Activated CD4-positive, alpha-beta T cell treated with anti-CD3 and anti-CD28 coated beads, Interleukin-2, amount 10 ng/mL, durations not matched to agents 7 days and 5 days (primary cell): ENCODE data around the gene SEL1L. TPM values are rescaled to one million over a fixed set of nuclear protein-coding genes. Genes with fewer than 3 reads are reported as not detected.
"Not testable (repeated sequence)": the region's sequence is repeated elsewhere in the genome, so short reads cannot be mapped to it uniquely, and the experiment has no call there.

ENCODE experiments used
- CTCF ChIA-PET: fragments of 350-600 bp; sonication (Branson Sonifier 250); formaldehyde crosslinking; loops from one replicate; lab custom pipeline; 2021; ENCODE audit warnings: antibody characterized with exemption; lab: Charles Lee
- POLR2A ChIA-PET: fragments of 350-600 bp; sonication (Branson Sonifier 250); formaldehyde crosslinking; loops from one replicate; lab custom pipeline; 2021; ENCODE audit warnings: antibody characterized with exemption; lab: Charles Lee
- DNase-seq: peaks from one replicate; pipeline ENCODE4 v3.0.0-alpha.2; 2020
- H3K27ac Mint-ChIP-seq: one replicate; pipeline ENCODE4 v1.8.0; 2021; ENCODE audit warnings: mild to moderate bottlenecking, moderate library complexity, mixed read lengths
- H3K27me3 Mint-ChIP-seq: one replicate; pipeline ENCODE4 v1.8.0; 2021; ENCODE audit warnings: mixed read lengths
- H3K36me3 Mint-ChIP-seq: one replicate; pipeline ENCODE4 v1.8.0; 2021; ENCODE audit warnings: low read depth, mixed read lengths
- H3K4me1 Mint-ChIP-seq: one replicate; pipeline ENCODE4 v1.8.0; 2021; ENCODE audit warnings: mixed read lengths
- H3K4me3 Mint-ChIP-seq: one replicate; pipeline ENCODE4 v1.8.0; 2021; ENCODE audit warnings: mild to moderate bottlenecking, moderate library complexity, mixed read lengths
- H3K9me3 Mint-ChIP-seq: one replicate; pipeline ENCODE4 v1.8.0; 2021; ENCODE audit warnings: mixed read lengths
- total RNA-seq, 2 experiments: library from RNA; stranded (reverse); gene quantifications; one replicate each; pipeline ENCODE4 v1.2.3, GENCODE V29; 2021

The SEL1L gene
- total RNA-seq, 2 experiments from 2014 or later = 52.3 to 60.8 TPM

DNA sequence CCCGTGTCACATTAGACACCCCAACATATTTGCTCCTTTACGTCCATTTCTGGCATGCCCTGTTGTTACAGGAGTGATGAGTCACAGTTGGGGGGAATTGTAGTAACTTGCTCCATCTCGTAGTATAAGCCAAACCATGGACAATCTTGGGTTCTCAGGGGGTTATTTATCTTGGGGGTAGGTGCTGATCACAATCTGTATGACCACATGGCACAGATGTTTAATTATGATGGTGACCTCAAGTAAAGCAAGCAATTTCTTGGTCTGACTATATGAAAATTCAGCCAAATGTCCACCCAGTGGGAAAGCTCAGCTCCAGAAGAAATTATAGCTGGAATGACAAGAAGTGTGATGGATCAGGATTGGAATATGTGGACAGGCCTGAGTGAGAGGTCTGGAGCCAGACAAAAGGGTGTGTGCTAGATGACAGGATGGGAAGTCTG lies 101.4 kb downstream of the SEL1L start:
- DNase-seq = no peak
- Mint-ChIP-seq H3K27me3 (peaks cover 54% of the 10 kb centered on the region), H3K9me3 (no peaks in the 10 kb centered on the region), H3K4me1 (peaks cover 10% of the 10 kb centered on the region), H3K36me3 (no peaks in the 10 kb centered on the region), H3K4me3 (no peak overlapping the region), H3K27ac (no peak overlapping the region)
- ChIA-PET CTCF (no interaction called here), POLR2A (no interaction called here)

GRCh38 chr14:81430235-81430634 lies 103.4 kb downstream of the SEL1L start:
- H3K27ac Mint-ChIP-seq = no peak overlapping the region
- peaks cover under 1% of the 10 kb centered on the region for H3K4me1 Mint-ChIP-seq
- no peak for DNase-seq
- ChIA-PET POLR2A (no interaction called here), CTCF (no interaction called here)
- H3K9me3 Mint-ChIP-seq = no peaks in the 10 kb centered on the region
- H3K4me3 Mint-ChIP-seq = no peak overlapping the region
- peaks cover 48% of the 10 kb centered on the region for H3K27me3 Mint-ChIP-seq
- no peaks in the 10 kb centered on the region for H3K36me3 Mint-ChIP-seq

- H3K27ac Mint-ChIP-seq, POLR2A ChIA-PET, DNase-seq, CTCF ChIA-PET, H3K4me3 Mint-ChIP-seq, H3K36me3 Mint-ChIP-seq, H3K4me1 Mint-ChIP-seq, H3K9me3 Mint-ChIP-seq: not testable (repeated sequence)
- H3K27me3 Mint-ChIP-seq = peaks cover 44% of the 10 kb centered on the region
These were observed 103.9 kb downstream of the SEL1L start for GRCh38 chr14:81429749-81430148.

DNA sequence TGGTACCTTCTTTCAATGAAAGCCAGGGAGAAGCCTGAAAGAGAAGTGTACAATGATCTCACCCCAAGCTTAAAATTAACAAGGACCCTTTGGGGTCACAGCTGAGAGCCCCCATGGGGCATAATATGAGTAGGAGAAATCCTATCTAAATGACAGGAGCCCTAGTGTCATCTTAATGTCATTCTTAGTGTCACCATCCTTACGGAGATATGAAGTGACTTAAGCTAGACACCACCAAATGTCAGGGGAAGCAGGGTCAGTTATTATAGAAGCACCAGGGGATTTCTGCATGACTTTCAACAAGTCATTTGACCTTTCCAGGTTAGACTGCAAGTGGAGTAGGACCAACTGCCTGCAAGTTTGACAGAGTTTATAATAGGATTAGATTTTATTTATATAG lies 104.6 kb downstream of the SEL1L start:
- POLR2A ChIA-PET = no interaction called here
- no peak overlapping the region for H3K4me3 Mint-ChIP-seq
- CTCF ChIA-PET = interaction anchor here (0.8 kb wide), 1 partner anchor 12 kb away, joined by 3 read pairs; no protein-coding TSS in a partner anchor
- DNase-seq = no peak
- no peak overlapping the region for H3K27ac Mint-ChIP-seq
- peaks cover 39% of the 10 kb centered on the region for H3K27me3 Mint-ChIP-seq
- no peaks in the 10 kb centered on the region for H3K9me3 Mint-ChIP-seq
- H3K4me1 Mint-ChIP-seq = no peaks in the 10 kb centered on the region
- H3K36me3 Mint-ChIP-seq = no peaks in the 10 kb centered on the region

DNA sequence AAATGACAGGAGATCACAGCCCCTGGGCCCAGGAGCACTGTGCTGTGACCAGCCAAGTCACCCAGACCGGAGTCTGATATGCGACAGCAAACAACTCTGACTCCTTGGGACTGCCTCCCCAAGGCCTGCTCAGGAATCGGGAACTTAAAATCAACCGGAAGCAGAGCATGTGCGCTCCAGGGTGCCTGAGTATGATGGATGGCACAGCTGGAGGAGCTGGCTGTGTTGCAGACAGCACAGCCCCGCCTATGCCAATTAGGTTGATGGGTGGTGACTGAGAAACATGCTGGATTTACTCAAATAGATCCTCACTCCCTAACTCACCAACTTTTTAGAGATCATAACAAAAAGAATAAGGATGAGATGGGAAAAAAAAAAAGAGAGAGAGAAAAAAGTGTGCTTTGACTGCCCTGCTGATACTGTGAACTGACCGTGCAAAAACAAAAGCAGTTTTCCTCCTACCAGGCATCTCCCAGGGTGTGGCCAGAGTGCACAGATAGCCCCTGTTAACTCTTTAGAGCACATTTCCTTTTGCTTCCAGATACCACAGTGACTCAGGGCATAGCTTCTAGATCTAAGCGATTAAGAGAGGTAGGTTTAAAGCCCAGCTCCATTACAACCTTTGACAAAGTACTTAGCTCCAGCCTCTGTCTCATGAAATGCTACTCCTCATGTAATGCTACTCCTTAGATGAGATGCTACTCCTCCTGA lies 106.2 kb downstream of the SEL1L start:
- Mint-ChIP-seq H3K4me1 (no peaks in the 10 kb centered on the region), H3K27ac (no peak overlapping the region), H3K36me3 (no peaks in the 10 kb centered on the region), H3K27me3 (peaks cover 24% of the 10 kb centered on the region), H3K4me3 (no peak overlapping the region), H3K9me3 (no peaks in the 10 kb centered on the region)
- CTCF ChIA-PET = interaction anchor here (0.6 kb wide), 2 partner anchors 499 to 692 kb away, joined by 3 read pairs; no protein-coding TSS in a partner anchor
- DNase-seq = no peak
- POLR2A ChIA-PET = no interaction called here

DNA sequence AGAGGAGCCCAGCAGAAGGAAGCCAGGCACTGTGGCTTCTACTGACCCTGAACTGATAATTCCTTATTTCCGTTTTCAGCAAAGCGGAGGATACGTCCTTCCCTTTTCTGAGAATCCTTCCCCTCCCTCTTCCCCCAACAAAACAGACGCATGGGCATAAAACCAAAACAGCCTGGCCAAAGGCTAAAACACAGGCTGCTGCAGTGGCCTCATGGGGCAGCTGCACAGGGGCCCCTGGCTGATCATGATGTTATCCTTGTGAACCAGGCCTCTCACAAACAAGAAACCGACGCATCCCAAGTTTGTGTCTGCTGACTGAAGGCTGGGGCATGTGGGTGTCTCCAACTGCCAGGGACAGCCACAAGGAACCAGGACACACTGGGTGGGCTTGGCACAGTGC lies 110.1 kb downstream of the SEL1L start:
- CTCF ChIA-PET = interaction anchor here (0.6 kb wide), 1 partner anchor 51 kb away, joined by 3 read pairs; no protein-coding TSS in a partner anchor
- DNase-seq = no peak
- Mint-ChIP-seq H3K4me3 (no peak overlapping the region), H3K27me3 (peaks cover 17% of the 10 kb centered on the region), H3K36me3 (no peaks in the 10 kb centered on the region), H3K27ac (no peak overlapping the region), H3K4me1 (no peaks in the 10 kb centered on the region), H3K9me3 (no peaks in the 10 kb centered on the region)
- POLR2A ChIA-PET = no interaction called here

Other genes with a start within 250 kb of the SEL1L start
- 1 to 10 TPM in 1 of 2 experiments, under 1 TPM in 1; 0.72 to 1.1 TPM for gene STON2, start 133.5 kb downstream of the SEL1L start, total RNA-seq